CD1c-positive myeloid dendritic cell (primary cell): Measurements from ENCODE around the gene PPP2R2C.

ENCODE experiments used
- DNase-seq: peaks from one replicate; pipeline ENCODE4 v3.0.0-alpha.2; 2016; ENCODE audit errors: extremely low spot score

PPP2R2C gene

GRCh38 chr4:6313216-6313615, 159.2 kb downstream of the PPP2R2C start:
- DNase-seq: no peak

DNA sequence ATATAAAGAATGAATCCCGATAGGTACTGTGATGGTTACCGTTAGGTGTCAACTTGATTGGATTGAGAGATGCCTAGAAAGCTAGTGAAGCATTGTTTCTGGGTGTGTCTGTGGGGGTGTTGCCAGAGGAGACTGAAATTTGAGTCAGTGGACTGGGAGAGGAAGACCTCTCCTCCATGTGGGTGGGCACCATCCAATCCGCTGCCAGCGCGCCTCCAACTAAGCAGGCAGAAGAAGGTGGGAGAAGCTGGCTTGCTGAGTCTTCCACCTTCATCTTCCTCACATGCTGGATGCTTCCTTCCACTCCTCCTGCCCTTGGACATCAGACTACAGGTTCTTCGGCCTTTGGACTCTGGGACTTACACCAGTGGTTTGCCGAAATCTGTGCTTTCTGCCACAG, 162.6 kb downstream of the PPP2R2C start:
- DNase-seq: no peak

DNA sequence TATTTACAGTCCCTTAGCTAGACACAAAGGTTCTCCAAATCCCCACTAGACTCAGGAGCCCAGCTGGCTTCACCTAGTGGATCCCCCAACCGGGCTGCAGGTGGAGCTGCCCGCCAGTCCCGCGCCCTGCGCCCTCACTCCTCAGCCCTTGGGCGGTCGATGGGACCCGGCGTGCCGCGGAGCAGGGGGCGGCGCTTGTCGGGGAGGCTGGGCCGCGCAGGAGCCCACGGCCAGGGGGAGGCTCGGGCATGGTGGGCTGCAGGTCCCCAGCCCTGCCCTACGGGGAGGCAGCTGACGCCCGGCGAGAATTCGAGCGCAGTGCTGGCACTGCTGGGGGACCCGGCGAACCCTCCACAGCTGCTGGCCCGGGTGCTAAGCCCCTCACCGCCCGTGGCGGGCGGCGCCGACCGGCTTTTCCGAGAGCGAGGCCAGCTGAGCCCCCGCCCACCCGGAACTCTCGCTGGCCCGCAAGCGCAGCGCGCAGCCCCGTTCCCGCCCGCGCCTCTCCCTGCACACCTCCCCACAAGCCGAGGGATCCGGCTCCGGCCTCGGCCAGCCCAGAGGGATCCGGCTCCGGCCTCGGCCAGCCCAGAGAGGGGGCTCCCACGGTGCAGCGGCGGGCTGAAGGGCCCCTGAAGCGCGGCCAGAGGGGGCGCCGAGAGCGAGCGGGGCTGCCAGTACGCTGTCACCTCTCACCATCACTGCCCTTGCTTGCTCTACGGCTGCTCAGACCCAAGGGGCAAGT, 163.3 kb downstream of the PPP2R2C start:
- no peak for DNase-seq

- no peak for DNase-seq
Observed at GRCh38 chr4:6307891-6308290, 164.5 kb downstream of the PPP2R2C start.

GRCh38 chr4:6307230-6307629, 165.2 kb downstream of the PPP2R2C start:
- DNase-seq: no peak

- no peak for DNase-seq
Observed at GRCh38 chr4:6306299-6306698, 166.1 kb downstream of the PPP2R2C start.

- DNase-seq: no peak
Observed at GRCh38 chr4:6303943-6304342, 168.5 kb downstream of the PPP2R2C start.

GRCh38 chr4:6302869-6303268, 169.5 kb downstream of the PPP2R2C start:
- no peak for DNase-seq

GRCh38 chr4:6301732-6302442, 170.5 kb downstream of the PPP2R2C start:
- no peak for DNase-seq

DNA sequence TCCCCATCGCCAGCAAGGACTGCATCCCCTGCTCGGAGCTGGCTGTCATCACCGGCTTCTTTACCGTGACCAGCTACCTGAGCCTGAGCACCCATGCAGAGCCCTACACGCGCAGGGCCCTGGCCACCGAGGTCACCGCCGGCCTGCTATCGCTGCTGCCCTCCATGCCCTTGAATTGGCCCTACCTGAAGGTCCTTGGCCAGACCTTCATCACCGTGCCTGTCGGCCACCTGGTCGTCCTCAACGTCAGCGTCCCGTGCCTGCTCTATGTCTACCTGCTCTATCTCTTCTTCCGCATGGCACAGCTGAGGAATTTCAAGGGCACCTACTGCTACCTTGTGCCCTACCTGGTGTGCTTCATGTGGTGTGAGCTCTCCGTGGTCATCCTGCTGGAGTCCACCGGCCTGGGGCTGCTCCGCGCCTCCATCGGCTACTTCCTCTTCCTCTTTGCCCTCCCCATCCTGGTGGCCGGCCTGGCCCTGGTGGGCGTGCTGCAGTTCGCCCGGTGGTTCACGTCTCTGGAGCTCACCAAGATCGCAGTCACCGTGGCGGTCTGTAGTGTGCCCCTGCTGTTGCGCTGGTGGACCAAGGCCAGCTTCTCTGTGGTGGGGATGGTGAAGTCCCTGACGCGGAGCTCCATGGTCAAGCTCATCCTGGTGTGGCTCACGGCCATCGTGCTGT, 171.2 kb downstream of the PPP2R2C start:
- DNase-seq: no peak

DNA sequence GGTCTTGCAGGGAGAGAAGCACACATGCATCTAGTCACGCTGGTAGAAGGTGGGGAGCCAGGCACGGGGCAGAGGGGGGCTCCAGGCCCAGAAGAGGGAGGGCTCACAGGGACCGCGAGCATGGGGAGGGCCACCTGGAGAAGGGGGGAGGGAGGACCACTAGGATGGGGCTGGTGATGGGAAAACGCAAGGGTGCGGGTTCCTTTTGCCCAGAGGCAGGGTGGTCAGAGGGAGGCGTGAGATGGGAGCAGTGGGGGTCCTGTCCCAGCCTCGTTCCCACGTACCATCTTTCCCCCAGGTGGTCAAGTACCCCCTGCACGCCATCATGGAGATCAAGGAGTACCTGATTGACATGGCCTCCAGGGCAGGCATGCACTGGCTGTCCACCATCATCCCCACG, 172.1 kb downstream of the PPP2R2C start:
- no peak for DNase-seq

- no peak for DNase-seq
Observed at GRCh38 chr4:6299875-6300274, 172.5 kb downstream of the PPP2R2C start.

DNA sequence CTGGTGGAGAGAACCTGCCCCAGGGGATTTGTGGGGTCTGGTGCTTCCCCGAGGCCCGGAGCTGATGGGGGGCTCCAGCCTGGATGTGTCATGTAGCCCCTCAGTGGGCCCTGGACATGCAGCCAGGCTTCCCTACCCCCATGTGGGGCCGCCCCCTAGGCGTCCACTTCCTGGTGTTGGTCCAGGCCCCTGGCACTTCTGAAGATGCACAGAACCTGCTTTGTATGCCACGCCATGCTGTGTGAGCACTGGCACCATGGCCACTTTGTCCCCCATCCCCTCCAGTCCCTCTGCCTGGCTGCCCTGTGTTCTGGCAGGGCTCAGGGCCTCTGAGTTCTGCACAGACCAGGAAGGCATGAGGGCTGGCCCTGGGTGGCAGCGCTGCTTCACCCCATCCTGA, 173.6 kb downstream of the PPP2R2C start:
- DNase-seq: no peak

GRCh38 chr4:6298035-6298434, 174.4 kb downstream of the PPP2R2C start:
- no peak for DNase-seq

- no peak for DNase-seq
Observed at GRCh38 chr4:6297266-6297815, 175.1 kb downstream of the PPP2R2C start.

DNA sequence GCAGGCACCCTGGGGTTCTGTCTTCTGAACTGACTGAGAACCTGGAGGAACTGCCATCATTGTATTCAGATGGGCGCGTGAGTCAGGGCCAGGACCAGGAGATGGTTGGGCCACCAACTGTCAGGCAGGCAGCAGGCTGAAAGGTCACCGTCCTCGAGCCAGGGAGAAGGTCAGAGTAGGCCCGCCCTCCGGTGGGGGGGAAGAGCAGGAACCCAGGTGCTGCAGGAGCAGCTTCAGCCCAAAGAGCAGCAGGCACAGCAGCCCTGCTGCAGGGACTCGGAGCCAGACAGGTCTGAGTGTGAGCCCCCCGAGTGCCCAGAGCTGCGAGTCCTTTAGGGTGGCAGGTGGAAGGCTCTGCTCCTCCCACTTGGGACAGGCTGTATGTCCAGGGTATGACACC, 176.4 kb downstream of the PPP2R2C start:
- DNase-seq: no peak

DNA sequence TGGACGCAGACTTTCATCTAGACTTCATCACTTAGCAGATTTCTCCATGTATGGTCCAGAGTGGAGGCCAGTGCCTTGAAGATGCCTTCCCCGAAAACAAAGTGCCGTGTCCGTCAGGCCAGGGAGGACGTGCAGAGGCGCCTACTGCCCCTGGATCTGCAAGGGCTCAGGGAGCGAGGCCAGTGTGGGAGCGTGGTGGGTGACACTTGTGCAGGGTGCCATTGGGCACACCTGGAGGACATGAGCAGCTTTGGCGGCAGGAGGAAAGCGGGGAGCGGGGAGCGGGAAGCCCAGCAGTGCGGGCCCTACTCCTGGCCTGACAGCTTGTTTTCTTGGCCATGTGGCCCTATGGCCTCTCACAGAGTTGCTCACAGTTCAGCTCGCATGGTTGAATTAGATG, 176.9 kb downstream of the PPP2R2C start:
- no peak for DNase-seq

DNA sequence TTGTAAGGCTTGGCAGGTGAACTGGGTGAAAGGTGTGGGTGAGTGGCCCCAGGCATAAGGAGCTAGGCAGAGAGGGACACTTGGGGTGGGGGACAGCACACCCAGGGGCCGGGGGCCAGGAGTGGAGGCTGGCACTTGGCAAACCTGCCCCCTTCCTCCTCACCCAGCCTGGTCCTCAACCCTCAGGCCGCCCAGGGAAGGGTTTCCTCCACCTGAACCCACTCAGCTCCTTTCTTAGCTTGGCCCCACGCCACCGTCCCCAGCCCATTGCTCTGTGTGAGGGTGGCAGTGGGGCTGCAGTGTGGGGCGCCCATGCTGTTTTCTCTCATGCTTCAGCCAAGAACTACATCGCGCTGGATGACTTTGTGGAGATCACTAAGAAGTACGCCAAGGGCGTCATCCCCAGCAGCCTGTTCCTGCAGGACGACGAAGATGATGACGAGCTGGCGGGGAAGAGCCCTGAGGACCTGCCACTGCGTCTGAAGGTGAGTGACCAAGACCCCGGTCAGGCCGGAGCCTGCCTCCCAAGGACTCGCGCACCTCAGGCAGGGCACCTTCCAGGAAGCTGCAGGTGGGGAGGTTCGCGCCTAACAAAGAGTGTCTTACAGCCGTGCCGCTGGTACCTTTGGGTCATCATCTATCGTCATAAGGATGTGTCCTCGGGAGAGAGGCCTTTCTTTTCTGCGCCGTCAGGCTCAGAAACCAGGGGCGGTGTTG, 177.6 kb downstream of the PPP2R2C start:
- no peak for DNase-seq

- DNase-seq: no peak
Observed at GRCh38 chr4:6293661-6294060, 178.8 kb downstream of the PPP2R2C start.

- no peak for DNase-seq
Observed at GRCh38 chr4:6293097-6293445, 179.3 kb downstream of the PPP2R2C start.

GRCh38 chr4:6292376-6293096, 179.9 kb downstream of the PPP2R2C start:
- DNase-seq: no peak
